IPS DF 4.7 (cell line): ENCODE measurements around the gene POM121C.
"Not testable (repeated sequence)": the region's sequence is repeated elsewhere in the genome, so short reads cannot be mapped to it uniquely, and the experiment has no call there.

Source experiments
- DNase-seq: peaks from one replicate; pipeline ENCODE4 v3.0.0-alpha.2; 2013; ENCODE audit warnings: low spot score; ENCODE audit errors: extremely low read depth

POM121C gene

GRCh38 chr7:75439000-75439399, 47.1 kb downstream of the POM121C start:
- DNase-seq: not testable (repeated sequence)

- not testable (repeated sequence) for DNase-seq
Measured at GRCh38 chr7:75423481-75423880, 62.6 kb downstream of the POM121C start.

GRCh38 chr7:75421798-75422710, 64.0 kb downstream of the POM121C start:
- DNase-seq: not testable (repeated sequence)

- not testable (repeated sequence) for DNase-seq
Measured at GRCh38 chr7:75420152-75420551, 65.9 kb downstream of the POM121C start.

GRCh38 chr7:75419693-75420092, 66.4 kb downstream of the POM121C start:
- DNase-seq: not testable (repeated sequence)

GRCh38 chr7:75419210-75419609, 66.9 kb downstream of the POM121C start:
- DNase-seq: not testable (repeated sequence)

- not testable (repeated sequence) for DNase-seq
Measured at GRCh38 chr7:75418292-75418858, 67.7 kb downstream of the POM121C start.

- DNase-seq: not testable (repeated sequence)
Measured at GRCh38 chr7:75416787-75417186, 69.3 kb downstream of the POM121C start.

- DNase-seq: not testable (repeated sequence)
Measured at GRCh38 chr7:75415829-75416373, 70.2 kb downstream of the POM121C start.

GRCh38 chr7:75415428-75415817, 70.7 kb downstream of the POM121C start:
- not testable (repeated sequence) for DNase-seq

GRCh38 chr7:75414708-75415427, 71.2 kb downstream of the POM121C start:
- DNase-seq: not testable (repeated sequence)

- DNase-seq: not testable (repeated sequence)
Measured at GRCh38 chr7:75414204-75414603, 71.9 kb downstream of the POM121C start.

GRCh38 chr7:75410823-75411173, 75.3 kb downstream of the POM121C start:
- DNase-seq: not testable (repeated sequence)

- not testable (repeated sequence) for DNase-seq
Measured at GRCh38 chr7:75409880-75410822, 75.9 kb downstream of the POM121C start.

GRCh38 chr7:75404663-75405062, 81.4 kb downstream of the POM121C start:
- not testable (repeated sequence) for DNase-seq

GRCh38 chr7:75403455-75404443, 82.3 kb downstream of the POM121C start:
- not testable (repeated sequence) for DNase-seq

- not testable (repeated sequence) for DNase-seq
Measured at GRCh38 chr7:75400575-75400974, 85.5 kb downstream of the POM121C start.

- DNase-seq: not testable (repeated sequence)
Measured at GRCh38 chr7:75398771-75399700, 87.1 kb downstream of the POM121C start.
